ENCODE measurements around the gene DSCAML1. TPM values are rescaled to one million over a fixed set of nuclear protein-coding genes. Genes with fewer than 3 reads are reported as not detected.
"Not testable (repeated sequence)": the region's sequence is repeated elsewhere in the genome, so short reads cannot be mapped to it uniquely, and the experiment has no call there.

The DSCAML1 gene
- total and polyA plus RNA-seq, 4 donors: 0.18 to 1.5 (median 1.1) TPM

DNA sequence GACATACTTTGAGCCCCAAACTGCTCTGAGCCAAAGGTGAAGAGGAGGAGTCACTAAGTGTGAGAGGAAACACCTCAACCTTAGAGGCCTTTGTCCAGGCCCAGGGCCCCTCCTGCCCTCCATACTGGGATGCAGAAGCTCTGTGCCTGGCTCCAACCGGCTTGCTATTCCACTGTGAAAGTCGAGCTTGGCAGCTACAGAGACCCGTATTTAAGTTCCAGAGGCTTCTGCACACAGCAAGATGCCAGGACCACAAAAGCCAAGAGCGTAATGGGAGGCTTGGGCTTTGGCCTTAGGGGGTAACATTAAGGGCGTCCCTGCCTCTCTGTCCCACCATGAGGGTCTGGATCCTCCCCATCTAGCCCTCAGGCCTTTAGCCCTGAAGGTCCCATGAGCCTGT lies 31.9 kb downstream of the DSCAML1 start:
- DNase-seq (no peak), ATAC-seq (ENCODE audit: insufficient read depth, low FRiP score) (no peak)
- Histone ChIP-seq H3K36me3 (ENCODE audit: control insufficient read depth in 4 of 4, insufficient read depth in 4 of 4, low read length in 4 of 4) (no peaks in the 10 kb centered on the region), H3K27ac (ENCODE audit: low read depth in 1 of 2, low read length in 1 of 2) (no peak overlapping the region), H3K9me3 (ENCODE audit: control insufficient read depth in 4 of 4, insufficient read depth in 3 of 4, low read length in 3 of 4) (no peaks in the 10 kb centered on the region), H3K27me3 (ENCODE audit: control insufficient read depth in 3 of 3, insufficient read depth in 3 of 3, low read length in 2 of 3) (peaks cover 0 to 3% (median 0%) of the 10 kb centered on the region in 3 donors), H3K9ac (ENCODE audit: insufficient read depth in 1 of 2, low read length in 2 of 2) (no peak overlapping the region), H3K4me3 (no peak overlapping the region), H3K4me1 (ENCODE audit: control insufficient read depth in 5 of 5, insufficient read depth in 5 of 5, low read length in 5 of 5) (no peaks in the 10 kb centered on the region)
- TF ChIP-seq, protein P1, sequence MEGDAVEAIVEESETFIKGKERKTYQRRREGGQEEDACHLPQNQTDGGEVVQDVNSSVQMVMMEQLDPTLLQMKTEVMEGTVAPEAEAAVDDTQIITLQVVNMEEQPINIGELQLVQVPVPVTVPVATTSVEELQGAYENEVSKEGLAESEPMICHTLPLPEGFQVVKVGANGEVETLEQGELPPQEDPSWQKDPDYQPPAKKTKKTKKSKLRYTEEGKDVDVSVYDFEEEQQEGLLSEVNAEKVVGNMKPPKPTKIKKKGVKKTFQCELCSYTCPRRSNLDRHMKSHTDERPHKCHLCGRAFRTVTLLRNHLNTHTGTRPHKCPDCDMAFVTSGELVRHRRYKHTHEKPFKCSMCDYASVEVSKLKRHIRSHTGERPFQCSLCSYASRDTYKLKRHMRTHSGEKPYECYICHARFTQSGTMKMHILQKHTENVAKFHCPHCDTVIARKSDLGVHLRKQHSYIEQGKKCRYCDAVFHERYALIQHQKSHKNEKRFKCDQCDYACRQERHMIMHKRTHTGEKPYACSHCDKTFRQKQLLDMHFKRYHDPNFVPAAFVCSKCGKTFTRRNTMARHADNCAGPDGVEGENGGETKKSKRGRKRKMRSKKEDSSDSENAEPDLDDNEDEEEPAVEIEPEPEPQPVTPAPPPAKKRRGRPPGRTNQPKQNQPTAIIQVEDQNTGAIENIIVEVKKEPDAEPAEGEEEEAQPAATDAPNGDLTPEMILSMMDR (IDR thresholded peaks at IDR 0.05; ENCODE audit: control extremely low read depth, extremely low read depth): no peak
- WGBS, 2 donors: 82 to 93% methylated on average over 5 of the region's 5 CpGs

DNA sequence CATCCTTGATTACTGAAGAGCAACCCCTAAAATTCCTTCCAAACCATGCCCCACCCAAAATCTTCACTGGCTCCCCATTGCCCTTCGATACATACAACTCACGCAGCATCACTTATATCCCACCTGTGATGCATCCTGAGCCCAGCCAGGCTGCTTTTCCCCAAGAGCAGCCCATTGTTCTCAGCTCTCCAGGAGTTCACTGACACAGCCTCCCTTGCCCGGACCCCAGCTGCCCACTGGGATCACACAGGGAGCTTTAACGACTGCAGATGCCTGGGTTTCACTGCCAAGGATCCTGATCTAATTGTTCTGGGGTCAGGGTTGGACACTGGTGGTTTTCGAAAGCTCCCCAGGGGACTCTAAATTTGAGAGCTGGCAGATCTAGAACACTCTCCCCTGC lies 33.6 kb downstream of the DSCAML1 start:
- H3K27me3 ChIP-seq (ENCODE audit: control insufficient read depth in 3 of 3, insufficient read depth in 3 of 3, low read length in 2 of 3); H3K4me1 ChIP-seq (ENCODE audit: control insufficient read depth in 5 of 5, insufficient read depth in 5 of 5, low read length in 5 of 5); DNase-seq; H3K36me3 ChIP-seq (ENCODE audit: control insufficient read depth in 4 of 4, insufficient read depth in 4 of 4, low read length in 4 of 4); H3K27ac ChIP-seq (ENCODE audit: low read depth in 1 of 2, low read length in 1 of 2); H3K9ac ChIP-seq (ENCODE audit: insufficient read depth in 1 of 2, low read length in 2 of 2); ATAC-seq (ENCODE audit: insufficient read depth, low FRiP score); H3K9me3 ChIP-seq (ENCODE audit: control insufficient read depth in 4 of 4, insufficient read depth in 3 of 4, low read length in 3 of 4); H3K4me3 ChIP-seq: not testable (repeated sequence)
- 79 to 92% methylated on average over 5 of the region's 5 CpGs for WGBS, 2 donors

- no peaks in the 10 kb centered on the region for H3K27me3 ChIP-seq (ENCODE audit: control insufficient read depth in 3 of 3, insufficient read depth in 3 of 3, low read length in 2 of 3)
- H3K9me3 ChIP-seq (ENCODE audit: control insufficient read depth in 4 of 4, insufficient read depth in 3 of 4, low read length in 3 of 4): no peaks in the 10 kb centered on the region
- H3K27ac ChIP-seq (ENCODE audit: low read depth in 1 of 2, low read length in 1 of 2): no peak overlapping the region
- H3K9ac ChIP-seq (ENCODE audit: insufficient read depth in 1 of 2, low read length in 2 of 2): no peak overlapping the region
- ATAC-seq (ENCODE audit: insufficient read depth, low FRiP score) (no peak), DNase-seq (no peak)
- no peak overlapping the region for H3K4me3 ChIP-seq
- H3K36me3 ChIP-seq (ENCODE audit: control insufficient read depth in 4 of 4, insufficient read depth in 4 of 4, low read length in 4 of 4): no peaks in the 10 kb centered on the region
- 62 to 82% methylated on average over 7 of the region's 7 CpGs for WGBS, 2 donors
- H3K4me1 ChIP-seq (ENCODE audit: control insufficient read depth in 5 of 5, insufficient read depth in 5 of 5, low read length in 5 of 5): no peaks in the 10 kb centered on the region
- TF ChIP-seq, protein P1 (IDR thresholded peaks at IDR 0.05; ENCODE audit: control extremely low read depth, extremely low read depth): no peak
Measured at GRCh38 chr11:117761993-117762392, 35.0 kb downstream of the DSCAML1 start.

- Histone ChIP-seq H3K27me3 (ENCODE audit: control insufficient read depth in 3 of 3, insufficient read depth in 3 of 3, low read length in 2 of 3) (peaks cover 0 to 4% (median 0%) of the 10 kb centered on the region in 3 donors), H3K27ac (ENCODE audit: low read depth in 1 of 2, low read length in 1 of 2) (no peak overlapping the region), H3K4me1 (ENCODE audit: control insufficient read depth in 5 of 5, insufficient read depth in 5 of 5, low read length in 5 of 5) (no peaks in the 10 kb centered on the region), H3K36me3 (ENCODE audit: control insufficient read depth in 4 of 4, insufficient read depth in 4 of 4, low read length in 4 of 4) (no peaks in the 10 kb centered on the region), H3K9ac (ENCODE audit: insufficient read depth in 1 of 2, low read length in 2 of 2) (no peak overlapping the region), H3K9me3 (ENCODE audit: control insufficient read depth in 4 of 4, insufficient read depth in 3 of 4, low read length in 3 of 4) (no peaks in the 10 kb centered on the region), H3K4me3 (no peak overlapping the region)
- no peak for DNase-seq
- no peak for ATAC-seq (ENCODE audit: insufficient read depth, low FRiP score)
- TF ChIP-seq, protein P1 (IDR thresholded peaks at IDR 0.05; ENCODE audit: control extremely low read depth, extremely low read depth): no peak
- WGBS, 2 donors: 80 to 87% methylated on average over 8 of the region's 8 CpGs
Measured at GRCh38 chr11:117759305-117759704, 37.7 kb downstream of the DSCAML1 start.
